Left cardiac atrium (tissue), 4 donors: ENCODE data around the gene CAMK1D. TPM values are rescaled to one million over a fixed set of nuclear protein-coding genes. Genes with fewer than 3 reads are reported as not detected.
"Not testable (repeated sequence)": the region's sequence is repeated elsewhere in the genome, so short reads cannot be mapped to it uniquely, and the experiment has no call there.

Experiments
- ATAC-seq, 2 donors: fragments of 200-7000 bp; cut with Tn5 transposase; one replicate each; pipeline ENCODE4 v1.9.1; 2020; ENCODE audit warnings: mild to moderate bottlenecking in 2 of 2, moderate library complexity in 2 of 2
- DNase-seq: peaks from one replicate; pipeline ENCODE4 v3.0.0-alpha.2; 2020
- intact Hi-C, 2 donors: fragments of 100-400 bp; cut with DNase I; formaldehyde crosslinking; loops; one replicate each; pipeline versions ENCODE4 v1.14.1 to v1.15.1; 2022 to 2023
- total RNA-seq, 2 donors: library from RNA; stranded (reverse); fragmentation: NEBNext Ultra II Directional; extraction: Animal tissue kit (Norgen Biotek cat#: 25700); gene quantifications; one replicate each; pipeline ENCODE4 v1.2.1, GENCODE V29; 2021
- donor health status: DM: no; HTN: yes; CAD: no.
- donor health status: DM: no; HTN: yes; CAD: no; lungs with severe emphysema.
- donor health status: DM: yes; HTN: yes; CAD: no.
- donor health status: Dilated cardiomyopathy.

Gene CAMK1D
- total RNA-seq, 2 donors from 2014 or later, result 23.8 to 38.5 TPM

DNA sequence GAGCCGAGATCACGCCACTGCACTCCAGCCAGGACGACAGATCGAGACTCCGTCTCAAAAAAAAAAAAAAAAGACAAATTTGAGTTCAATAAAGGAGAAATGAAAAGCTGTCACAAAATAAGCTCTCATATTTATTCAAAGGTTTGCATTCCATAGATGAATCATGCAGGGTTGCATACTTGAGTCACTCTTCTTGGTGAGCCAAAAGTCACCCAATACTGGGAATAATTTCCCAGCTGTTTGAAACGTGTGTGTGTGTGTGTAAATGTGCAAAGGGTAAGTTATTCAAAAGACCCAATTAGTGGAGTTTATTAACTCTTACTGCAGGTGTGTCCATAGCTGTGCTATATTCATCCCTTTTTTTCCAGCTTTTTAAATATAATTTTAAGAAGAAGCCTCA, 354.5 kb downstream of the CAMK1D start:
- ATAC-seq, result peak in 1 of 2 donors; percentile 22
- intact Hi-C loops, result no loop called here
- no peak for DNase-seq

DNA sequence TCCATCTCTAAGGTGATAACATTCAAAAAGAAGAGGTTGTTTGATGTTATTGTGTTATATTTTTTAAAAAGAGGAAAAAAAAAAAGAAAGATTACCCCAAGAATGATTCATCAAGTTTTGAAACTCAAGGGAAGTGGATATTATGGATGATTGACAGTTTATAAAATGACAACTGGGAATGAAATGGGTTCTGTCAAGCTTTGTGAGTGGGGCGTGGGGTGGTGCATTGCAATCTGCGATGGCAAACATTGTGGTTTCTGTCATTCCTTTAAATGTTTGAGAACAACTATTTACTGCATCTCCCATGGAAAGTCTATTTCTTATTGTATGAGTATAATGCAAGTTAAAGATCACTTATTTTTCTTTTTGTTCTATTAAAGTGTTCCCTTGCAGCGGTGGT, 355.1 kb downstream of the CAMK1D start:
- DNase-seq, result no peak
- intact Hi-C loops, result no loop called here
- no peak for ATAC-seq

DNA sequence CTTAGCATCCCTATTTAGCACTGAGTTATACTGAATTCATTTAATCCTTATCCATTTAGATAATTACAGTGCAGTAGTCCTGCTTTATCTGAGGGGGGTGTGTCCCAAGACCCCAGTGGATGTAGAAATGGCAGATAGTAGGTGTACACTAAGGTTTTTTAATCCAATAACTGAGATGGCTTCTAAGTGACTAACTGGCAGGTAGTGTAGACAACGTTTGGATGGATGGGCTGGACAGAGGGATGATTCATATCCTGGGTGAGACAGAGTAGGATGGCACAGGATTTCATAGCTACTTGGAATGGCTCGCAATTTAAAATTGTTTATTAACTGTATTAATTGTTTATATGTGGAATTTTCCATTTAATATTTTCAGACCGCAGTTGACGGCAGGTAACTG, 356.6 kb downstream of the CAMK1D start:
- intact Hi-C loops, result no loop called here
- ATAC-seq (no peak), DNase-seq (no peak)

DNA sequence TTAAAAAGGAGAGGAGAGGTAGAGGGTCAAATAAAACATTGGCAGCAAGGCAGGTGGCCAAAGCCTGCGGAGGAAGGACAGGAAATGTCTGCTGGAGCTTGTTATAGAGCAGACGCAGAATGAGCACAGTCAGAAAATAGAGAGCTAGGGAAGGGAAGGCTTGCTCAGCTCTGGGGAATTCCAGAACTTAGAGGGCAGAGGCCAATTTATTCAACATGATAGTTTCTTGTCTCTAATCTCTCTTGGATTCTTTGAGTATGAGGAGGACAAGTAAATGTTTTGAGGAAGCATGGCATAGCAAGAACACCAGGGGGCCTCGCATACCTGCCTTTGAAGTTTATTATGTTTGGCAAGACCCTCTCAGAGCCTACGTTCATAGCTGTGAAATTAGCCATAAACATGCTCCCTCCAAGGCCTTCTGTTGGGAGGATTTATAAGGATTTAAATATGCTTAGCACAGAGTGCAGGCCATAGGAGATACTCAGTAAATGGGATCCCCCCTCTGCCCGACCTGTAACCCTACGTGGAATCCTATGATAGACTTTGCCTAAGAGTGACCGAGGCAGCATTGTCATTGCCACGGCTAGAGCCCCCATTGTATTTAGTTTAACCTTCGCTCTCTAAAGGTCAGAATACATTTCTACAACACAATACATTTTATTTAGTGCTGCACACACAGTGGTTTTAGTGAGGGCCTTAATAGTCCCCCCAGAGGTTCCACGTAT, 358.3 kb downstream of the CAMK1D start:
- intact Hi-C loops, result no loop called here
- peak; percentile 77 to 87 for ATAC-seq
- DNase-seq, result no peak

DNA sequence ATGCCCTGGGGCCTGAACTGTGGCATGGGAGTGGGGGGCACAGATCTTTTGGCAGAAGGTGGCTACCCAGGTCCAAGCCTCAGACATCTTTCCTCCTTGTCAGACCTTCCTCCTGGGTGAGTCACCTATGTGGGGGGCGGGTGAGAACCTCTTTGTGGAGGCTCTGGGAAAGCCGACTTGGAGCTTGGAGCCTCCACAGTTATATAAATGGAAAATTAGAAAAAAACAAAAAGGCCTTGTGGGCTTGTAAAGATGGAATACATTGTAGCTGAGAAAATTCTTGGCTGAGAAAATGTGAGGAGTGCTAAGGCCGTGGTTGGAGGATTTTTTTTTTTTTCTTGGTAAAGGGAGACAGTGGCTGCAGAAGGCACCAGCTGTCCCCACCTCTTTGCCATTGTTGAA, 359.7 kb downstream of the CAMK1D start:
- intact Hi-C loops, result no loop called here
- ATAC-seq, result peak in 1 of 2 donors; percentile 8
- DNase-seq, result no peak

DNA sequence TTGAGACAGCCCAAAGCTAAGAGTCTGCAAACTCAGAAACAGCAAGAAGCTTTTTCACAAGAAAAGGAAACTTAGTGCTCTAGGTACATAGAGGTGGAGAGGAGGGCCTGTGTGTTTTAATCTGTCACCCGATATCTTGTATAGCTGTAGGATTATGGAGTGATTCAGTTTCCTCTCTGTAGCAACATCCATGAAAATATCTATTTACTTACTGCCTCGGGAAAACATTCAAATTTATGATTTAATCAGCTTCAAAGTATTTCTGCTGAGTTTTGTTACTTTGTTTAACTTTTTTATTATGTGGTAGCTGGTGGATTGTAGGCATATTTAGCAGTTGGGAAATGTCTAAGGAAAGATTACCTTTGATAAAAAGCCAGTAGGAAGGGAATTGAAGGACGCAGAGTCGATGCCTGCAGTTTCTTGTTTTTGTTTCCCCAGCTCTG, 360.2 kb downstream of the CAMK1D start:
- intact Hi-C loops, result no loop called here
- ATAC-seq, result no peak
- no peak for DNase-seq

DNA sequence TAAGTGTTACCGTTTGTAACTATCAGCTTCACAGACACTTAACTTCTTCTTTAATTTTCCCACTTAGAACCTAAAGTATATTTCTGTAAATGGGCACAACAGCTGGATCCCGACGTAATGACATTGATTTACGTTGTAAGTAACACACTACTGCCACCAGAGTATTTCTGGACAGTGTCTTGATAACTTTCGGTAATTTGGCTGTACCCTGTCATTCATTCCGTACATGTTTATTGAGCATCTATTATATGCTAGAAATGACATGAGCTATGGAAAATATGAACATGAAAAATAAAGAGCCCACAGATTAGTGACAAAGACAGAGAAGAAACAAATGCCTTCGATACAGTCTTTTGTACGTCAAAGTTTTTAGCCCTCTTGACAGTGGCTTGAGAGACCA, 360.8 kb downstream of the CAMK1D start:
- ATAC-seq, result no peak
- intact Hi-C loops, result loop anchor here (2.0 to 10.0 kb wide), 4 partner anchors 195 to 498 kb away; no protein-coding TSS in a partner anchor
- DNase-seq, result no peak

DNA sequence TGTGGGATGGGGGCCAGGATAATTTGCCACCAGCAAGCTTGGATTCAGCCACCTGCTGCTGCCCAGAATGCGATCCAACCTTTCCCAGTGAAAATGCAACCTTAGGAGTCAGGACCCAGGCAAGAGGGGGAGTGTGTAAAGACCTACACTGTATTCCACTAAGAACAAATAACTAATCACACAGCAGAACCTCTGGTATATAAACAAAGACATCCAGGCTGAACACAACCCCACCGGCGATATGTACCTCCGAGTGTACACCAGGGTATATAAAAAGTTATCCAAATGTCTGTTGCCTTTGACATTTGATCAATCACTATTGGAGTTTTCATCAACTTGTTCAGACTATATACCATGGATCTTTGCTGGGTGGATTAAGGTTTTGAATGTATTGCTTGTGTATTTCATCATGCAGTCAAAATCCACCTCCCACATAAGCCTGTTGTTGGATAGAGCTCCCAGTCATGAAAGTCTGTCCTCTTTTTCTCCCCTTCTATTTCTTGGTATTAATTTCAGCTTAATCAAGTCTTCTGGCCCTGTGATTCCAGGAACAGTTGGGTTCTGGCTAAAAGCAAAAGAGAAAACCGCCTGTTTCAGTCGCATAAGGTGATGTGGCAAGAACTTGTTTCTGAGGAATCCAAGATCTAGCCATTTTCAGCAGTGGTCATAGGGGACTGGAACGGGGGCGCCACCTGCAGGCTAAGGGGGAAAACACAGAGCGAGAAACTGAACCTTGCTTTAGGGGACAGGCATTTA, 361.4 kb downstream of the CAMK1D start:
- ATAC-seq, result peak; percentile 52 to 66
- DNase-seq, result peak; percentile 75
- intact Hi-C loops, result loop anchor here (2.0 to 10.0 kb wide), 4 partner anchors 194 to 498 kb away; no protein-coding TSS in a partner anchor

DNA sequence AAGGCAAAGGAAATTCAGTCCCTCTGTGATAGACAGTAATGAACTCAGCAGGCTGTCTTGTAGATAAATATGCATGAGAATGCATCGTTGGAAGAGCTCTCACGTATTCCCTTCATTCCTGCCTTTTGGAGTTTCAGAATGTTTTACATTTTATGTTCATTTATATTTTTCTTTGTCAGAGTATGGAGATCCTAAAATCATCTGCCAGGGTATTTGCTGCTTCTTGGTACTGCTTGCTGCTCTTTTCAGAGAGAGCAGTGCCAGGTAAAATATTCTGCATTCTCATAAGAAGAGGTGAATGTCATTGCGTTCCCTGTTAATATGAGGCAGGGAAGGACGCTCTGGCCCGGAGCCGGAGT, 362.0 kb downstream of the CAMK1D start:
- DNase-seq, result no peak
- no peak for ATAC-seq
- intact Hi-C loops, result loop anchor here (2.0 to 10.0 kb wide), 4 partner anchors 193 to 499 kb away; no protein-coding TSS in a partner anchor

DNA sequence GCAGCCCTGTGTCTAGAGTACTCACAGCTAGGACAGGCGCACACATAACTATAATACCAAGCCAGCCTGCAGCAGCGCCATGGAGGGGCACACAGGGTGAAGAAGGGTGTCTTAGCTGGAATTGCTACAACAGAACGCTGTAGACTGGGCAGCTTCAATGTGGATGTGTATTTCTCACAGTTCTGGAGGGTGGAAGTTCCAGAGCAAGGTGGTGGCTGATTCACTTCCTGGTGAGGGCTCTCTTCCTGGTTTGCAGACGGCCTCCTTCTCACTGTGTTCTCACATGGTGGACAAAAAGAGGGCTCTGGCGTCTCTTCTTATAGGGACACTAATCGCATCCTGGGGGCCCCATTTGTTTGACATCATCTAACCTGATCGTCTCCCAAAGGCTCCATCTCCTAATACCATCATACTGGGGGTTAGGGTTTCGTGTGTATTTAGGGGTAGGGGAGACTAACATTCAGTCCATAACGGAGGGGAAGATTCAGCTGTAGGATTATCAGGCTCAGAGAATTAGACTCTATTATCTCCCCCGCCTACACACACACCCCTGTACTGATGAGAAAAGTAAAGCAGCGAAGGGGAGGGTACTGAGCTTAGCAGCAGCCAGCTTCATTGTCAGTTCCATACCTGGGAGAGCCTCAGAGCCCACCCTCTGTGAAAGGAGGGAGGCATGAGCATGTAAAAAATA, 363.1 kb downstream of the CAMK1D start:
- ATAC-seq (no peak), DNase-seq (no peak)
- intact Hi-C loops, result loop anchor here (5.0 to 10.0 kb wide), 3 partner anchors 192 to 500 kb away; no protein-coding TSS in a partner anchor

DNA sequence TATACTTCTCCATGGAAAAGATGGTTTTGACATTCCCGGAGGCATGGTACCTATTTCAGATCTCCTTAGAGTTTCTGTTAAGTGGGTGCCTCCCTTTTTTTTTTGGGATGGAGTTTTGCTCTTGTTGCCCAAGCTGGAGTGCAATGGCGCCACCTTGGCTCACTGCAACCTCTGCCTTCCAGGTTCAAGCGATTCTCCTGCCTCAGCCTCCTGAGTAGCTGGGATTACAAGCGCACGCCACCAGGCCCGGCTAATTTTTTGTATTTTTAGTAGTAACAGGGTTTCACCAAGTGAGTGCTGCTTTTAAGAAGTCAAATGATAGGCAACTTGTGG, 363.6 kb downstream of the CAMK1D start:
- intact Hi-C loops, result loop anchor here (5.0 to 10.0 kb wide), 3 partner anchors 192 to 501 kb away; no protein-coding TSS in a partner anchor

DNA sequence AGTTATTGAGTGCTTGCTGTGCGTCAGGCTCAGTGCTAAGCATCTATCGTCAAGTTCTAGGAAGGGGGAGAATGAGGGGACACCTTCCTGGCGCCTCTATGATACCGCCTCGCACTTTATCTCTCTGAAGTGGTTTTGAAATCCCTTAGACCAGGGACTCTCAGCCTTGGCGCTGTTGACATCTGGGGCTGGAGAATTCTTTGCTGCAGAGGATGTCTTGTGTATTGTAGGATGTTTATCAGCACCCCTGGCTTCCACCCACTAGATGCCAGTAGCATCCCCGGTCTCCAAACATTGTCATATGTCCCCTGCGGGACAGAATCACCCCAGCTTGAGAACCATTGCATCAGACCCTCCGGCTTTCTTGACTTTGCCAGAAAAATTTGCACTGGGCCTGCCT, 366.7 kb downstream of the CAMK1D start:
- ATAC-seq, result no peak
- intact Hi-C loops, result loop anchor here in 1 of 2 donors (10.0 kb wide), 1 partner anchor 189 kb away; no protein-coding TSS in a partner anchor
- DNase-seq, result no peak

More for the DNA sequence above, 363.6 kb downstream of the CAMK1D start:
- DNase-seq, ATAC-seq: not testable (repeated sequence)

DNA sequence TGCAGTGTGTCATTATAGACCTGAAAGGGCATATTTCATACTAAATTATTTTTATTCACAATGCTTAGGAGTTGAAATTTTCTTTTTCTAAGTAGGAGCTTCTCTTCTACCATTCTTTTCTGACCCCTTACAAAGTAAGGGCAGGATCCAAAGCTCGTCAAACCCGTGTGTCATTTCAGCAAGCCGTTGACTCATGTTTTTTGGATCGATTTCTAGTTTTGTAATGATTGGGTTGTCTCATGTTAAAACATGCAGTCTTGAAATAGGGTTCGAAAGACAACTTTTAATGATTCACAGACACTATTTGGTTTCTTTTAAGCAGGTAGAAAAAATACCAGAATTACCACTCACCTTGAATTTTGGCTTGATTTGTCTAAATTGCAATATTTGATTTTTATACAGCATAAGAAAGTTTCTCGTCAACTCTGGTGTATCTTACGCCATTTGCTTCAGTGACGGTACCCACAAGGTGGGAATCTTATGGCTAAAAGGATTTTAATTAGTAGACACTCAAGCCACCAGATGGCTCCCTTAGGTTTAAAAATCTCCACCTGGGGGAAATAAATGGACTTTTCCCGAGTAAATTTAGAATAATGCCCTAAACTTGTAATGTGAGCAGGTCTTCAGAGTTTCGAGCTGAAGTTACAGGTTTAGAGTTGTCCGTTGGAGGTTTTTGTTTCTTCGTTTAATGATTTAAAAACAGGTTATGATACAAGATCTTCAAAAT, 368.8 kb downstream of the CAMK1D start:
- DNase-seq (no peak), ATAC-seq (no peak)
- intact Hi-C loops, result loop anchor here in 1 of 2 donors (10.0 kb wide), 1 partner anchor 187 kb away; no protein-coding TSS in a partner anchor

DNA sequence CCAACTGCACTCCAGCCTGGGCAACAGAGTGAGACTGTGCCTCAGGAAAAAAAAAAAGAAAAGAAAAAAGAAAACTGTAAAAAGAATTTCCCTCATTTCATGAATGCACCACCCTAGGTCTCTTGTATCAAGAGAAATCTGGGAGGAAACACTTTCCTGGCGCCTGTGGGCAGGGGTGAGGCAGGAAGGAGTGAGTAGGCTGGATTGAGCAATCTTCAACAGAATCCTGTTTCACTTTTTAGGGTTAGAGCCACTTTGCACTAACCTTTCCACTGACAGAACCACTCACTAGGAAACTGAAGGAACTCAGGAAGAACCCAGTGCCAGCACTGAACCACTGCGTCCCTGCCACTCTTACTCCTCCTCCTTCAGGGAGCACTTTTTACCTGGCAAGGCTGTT, 370.0 kb downstream of the CAMK1D start:
- peak; percentile 45 for DNase-seq
- intact Hi-C loops, result loop anchor here in 1 of 2 donors (10.0 kb wide), 1 partner anchor 185 kb away; no protein-coding TSS in a partner anchor
- ATAC-seq, result peak; percentile 43 to 66

DNA sequence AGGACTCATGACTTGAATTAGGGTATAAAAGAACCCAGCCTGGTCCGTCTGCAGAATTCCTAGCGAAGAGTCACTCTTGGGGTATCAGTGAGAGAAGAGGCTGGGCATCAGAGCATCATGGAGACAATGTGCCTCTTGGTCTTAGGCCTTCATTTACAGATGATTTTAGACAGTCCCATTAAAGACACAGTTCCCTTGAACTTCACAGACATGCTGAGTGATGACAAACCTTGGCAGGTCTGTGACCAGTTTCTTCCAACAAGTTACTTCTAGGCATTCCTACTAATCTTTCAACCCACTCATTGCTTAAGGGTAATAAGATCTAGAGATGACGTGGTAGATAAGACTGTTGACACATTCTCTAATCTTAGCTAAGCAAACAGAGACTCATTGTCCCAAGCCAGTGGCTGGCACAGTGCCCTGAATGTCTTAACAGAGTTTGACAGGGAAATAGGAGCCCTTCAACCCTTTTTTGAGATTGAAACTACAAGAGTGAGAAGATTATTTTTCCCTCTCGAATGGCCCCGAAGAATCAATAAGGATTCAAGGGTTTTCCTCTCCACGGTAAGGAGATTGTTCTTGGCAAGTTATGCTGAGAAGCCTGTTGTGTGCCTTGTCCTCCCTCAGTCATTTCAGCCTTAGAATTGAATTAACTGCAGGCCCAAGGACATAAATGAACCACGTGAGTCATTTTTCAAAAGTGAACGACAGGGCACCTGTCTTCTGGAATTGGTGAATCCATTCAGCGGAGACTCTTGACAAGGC, 371.1 kb downstream of the CAMK1D start:
- intact Hi-C loops, result loop anchor here in 1 of 2 donors (5.0 to 10.0 kb wide), 2 partner anchors 114 to 182 kb away; no protein-coding TSS in a partner anchor
- ATAC-seq, result peak; percentile 79 to 84
- DNase-seq, result peak; percentile 90

DNA sequence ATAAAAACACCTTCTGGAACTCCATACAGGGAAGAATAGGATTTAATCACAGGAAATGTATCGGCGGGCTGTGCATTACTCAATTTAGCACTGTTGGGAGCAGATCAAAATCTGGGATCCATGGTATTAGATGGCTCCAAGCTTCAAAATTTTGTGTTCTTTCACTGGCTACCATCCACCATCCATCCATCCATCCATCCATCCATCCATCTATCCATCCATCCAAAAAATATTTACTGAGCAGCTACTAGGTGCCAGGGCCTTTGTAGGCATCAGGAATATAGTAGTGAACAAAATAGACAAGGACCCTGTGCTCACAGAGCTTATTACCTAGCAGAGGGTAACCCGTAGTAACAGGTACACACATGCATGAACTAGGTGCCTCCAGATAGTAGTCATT, 372.0 kb downstream of the CAMK1D start:
- intact Hi-C loops, result loop anchor here in 1 of 2 donors (5.0 to 10.0 kb wide), 2 partner anchors 113 to 181 kb away; no protein-coding TSS in a partner anchor
- ATAC-seq (no peak), DNase-seq (no peak)

DNA sequence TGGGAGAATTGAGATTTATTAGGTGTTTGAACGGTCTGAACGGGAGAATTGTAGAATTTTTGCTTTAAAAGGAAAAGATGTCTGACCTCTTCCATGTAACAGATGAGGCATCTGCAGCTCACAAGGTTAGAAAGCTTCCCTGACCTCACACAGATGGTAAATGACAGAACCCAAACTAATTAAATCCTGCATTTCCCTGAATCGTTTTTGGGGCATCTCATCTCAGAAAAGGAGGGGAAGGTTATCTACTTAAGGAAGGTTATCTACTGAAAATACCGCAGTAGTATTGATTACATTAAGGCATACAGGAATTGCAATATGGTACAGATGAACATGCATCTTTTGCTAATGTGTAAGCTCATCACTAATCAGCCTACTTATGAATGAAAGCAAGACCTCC, 373.9 kb downstream of the CAMK1D start:
- ATAC-seq, result no peak
- no peak for DNase-seq
- intact Hi-C loops, result loop anchor here in 1 of 2 donors (5.0 to 10.0 kb wide), 2 partner anchors 112 to 179 kb away; no protein-coding TSS in a partner anchor
